Fibroblast of pulmonary artery (primary cell): ENCODE results near the gene EPS15.

Experiments
- DNase-seq: peaks from one replicate; pipeline ENCODE4 v3.0.0-alpha.2; 2010; ENCODE audit warnings: low read depth
- H3K4me3 ChIP-seq: replicated peaks from 2 replicates; pipeline ENCODE4 v1.5.1; 2011; ENCODE audit warnings: low read depth, mild to moderate bottlenecking, control low read depth, low read length, moderate library complexity
- TF ChIP-seq, protein P1 (sequence below): IDR thresholded peaks from 2 replicates; pipeline ENCODE4 v1.5.1; 2011; ENCODE audit warnings: mild to moderate bottlenecking, control low read depth, low read length, inconsistent platforms; ENCODE audit errors: missing control alignments

Gene EPS15

GRCh38 chr1:51515982-51516648 is 3.0 kb downstream of the EPS15 start:
- no peak overlapping the region for H3K4me3 ChIP-seq
- DNase-seq, result no peak
- TF ChIP-seq, protein P1, sequence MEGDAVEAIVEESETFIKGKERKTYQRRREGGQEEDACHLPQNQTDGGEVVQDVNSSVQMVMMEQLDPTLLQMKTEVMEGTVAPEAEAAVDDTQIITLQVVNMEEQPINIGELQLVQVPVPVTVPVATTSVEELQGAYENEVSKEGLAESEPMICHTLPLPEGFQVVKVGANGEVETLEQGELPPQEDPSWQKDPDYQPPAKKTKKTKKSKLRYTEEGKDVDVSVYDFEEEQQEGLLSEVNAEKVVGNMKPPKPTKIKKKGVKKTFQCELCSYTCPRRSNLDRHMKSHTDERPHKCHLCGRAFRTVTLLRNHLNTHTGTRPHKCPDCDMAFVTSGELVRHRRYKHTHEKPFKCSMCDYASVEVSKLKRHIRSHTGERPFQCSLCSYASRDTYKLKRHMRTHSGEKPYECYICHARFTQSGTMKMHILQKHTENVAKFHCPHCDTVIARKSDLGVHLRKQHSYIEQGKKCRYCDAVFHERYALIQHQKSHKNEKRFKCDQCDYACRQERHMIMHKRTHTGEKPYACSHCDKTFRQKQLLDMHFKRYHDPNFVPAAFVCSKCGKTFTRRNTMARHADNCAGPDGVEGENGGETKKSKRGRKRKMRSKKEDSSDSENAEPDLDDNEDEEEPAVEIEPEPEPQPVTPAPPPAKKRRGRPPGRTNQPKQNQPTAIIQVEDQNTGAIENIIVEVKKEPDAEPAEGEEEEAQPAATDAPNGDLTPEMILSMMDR, result no peak

- H3K4me3 ChIP-seq, result no peak overlapping the region
- TF ChIP-seq, protein P1, result no peak
Observed at GRCh38 chr1:51515312-51515960, 3.6 kb downstream of the EPS15 start.

GRCh38 chr1:51514733-51515132 is 4.3 kb downstream of the EPS15 start:
- TF ChIP-seq, protein P1, result no peak
- no peak overlapping the region for H3K4me3 ChIP-seq
- DNase-seq, result no peak

More at GRCh38 chr1:51515312-51515960, 3.6 kb downstream of the EPS15 start:
- no peak for DNase-seq

DNA sequence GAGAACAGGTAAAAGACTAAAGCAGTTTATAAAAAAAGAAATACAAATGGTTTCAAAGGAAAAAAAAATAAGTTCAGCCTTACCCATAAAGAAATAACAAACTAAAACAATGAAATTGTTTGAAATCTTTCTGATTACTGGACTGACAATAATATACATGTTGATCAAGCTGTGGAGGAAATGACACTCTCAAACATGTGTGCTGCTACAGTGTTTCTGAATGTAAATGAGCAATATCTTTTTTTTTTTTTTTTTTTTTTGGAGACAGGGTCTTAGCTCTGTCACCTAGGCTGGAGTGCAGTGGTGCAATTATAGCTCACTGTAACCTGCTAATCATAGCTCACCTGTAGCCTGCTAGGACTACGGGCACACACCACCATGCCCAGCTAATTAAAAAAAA is 6.5 kb downstream of the EPS15 start:
- TF ChIP-seq, protein P1, result no peak
- no peak overlapping the region for H3K4me3 ChIP-seq
- DNase-seq, result no peak

DNA sequence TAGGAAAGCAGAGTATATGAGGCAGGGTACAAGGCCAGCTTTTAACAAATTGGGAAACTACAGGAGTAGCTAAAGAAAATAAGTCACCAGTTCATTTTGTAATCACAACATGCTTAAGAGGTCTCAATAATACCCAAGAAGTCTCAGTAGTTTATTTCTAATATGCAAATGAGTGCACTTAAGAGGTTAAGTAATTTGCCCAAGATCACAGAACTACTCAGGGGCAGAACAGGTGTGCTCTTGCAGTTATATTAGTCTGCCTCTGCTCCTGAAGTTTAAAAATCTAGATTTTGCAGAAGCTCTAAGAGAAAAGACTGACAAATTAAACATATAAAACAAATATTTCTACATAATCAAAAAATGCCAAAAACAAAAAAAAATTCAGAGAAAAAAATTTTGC is 6.9 kb downstream of the EPS15 start:
- no peak overlapping the region for H3K4me3 ChIP-seq
- TF ChIP-seq, protein P1, result no peak

DNA sequence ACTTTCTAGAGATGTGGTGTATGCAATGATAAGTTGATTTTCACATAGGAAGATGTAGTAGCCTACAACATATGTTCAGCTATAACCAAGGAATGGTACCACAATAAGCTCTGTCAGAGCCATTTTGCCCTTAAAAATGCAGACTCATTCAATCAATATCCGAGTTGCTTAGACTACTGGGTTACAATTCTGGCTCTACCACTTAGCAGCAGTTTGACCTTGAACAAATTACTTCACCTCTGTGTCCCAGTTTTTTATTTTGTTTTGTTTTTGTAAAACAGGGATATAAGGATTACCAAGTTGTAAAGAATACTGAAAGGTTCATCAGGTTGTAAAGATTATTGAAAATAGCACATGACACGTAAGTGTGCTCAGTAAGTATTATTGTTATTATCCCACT is 9.3 kb downstream of the EPS15 start:
- no peak overlapping the region for H3K4me3 ChIP-seq
- DNase-seq, result no peak
- TF ChIP-seq, protein P1, result no peak

More for the DNA sequence above, 6.9 kb downstream of the EPS15 start:
- DNase-seq, result no peak

DNA sequence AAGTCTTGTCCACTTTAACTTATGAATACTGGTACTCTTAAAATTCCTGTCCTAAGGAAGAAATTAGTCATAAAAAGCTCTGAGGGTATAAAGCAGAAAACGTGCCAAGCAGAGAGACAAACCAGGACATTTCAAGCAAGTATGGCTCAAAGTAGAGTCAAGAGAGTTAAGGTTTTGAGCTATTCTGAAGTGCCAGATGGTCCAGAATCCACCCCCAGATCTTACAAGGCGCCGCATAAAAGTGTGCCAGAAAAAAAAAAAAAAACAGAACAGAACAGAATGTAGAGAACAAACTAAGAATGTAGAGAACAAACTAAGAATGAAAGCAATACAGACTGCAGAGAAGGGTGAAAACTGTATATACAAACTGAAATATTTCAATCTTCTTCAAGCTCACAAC is 12.5 kb downstream of the EPS15 start:
- peak; percentile 96 for DNase-seq
- TF ChIP-seq, protein P1, result no peak
- peak overlapping the region; percentile 47 for H3K4me3 ChIP-seq
